HCT116 (cell line): ENCODE measurements around the gene TUBA4A. TPM values are rescaled to one million over a fixed set of nuclear protein-coding genes. Genes with fewer than 3 reads are reported as not detected.

Experiments
- ATAC-seq: fragments of 200-7000 bp; cut with Tn5 transposase; 2 replicates; pipeline ENCODE4 v1.9.1; 2020; ENCODE audit warnings: mild to moderate bottlenecking, moderate library complexity
- BruUV-seq: library from RNA; stranded (reverse); fragments of 400-500 nt; replicated peaks from 2 replicates; lab custom pipeline; 2021; lab: Mats Ljungman, UMichigan
- CTCF ChIA-PET: fragments of 300-600 bp; sonication (Branson Sonifier 250); formaldehyde crosslinking; loops from one replicate; lab custom pipeline; 2021; ENCODE audit warnings: antibody characterized with exemption; lab: Charles Lee
- POLR2A ChIA-PET: fragments of 300-600, 350-600 bp; sonication (Branson Sonifier 250); formaldehyde crosslinking; loops from one replicate; lab custom pipeline; 2021; ENCODE audit warnings: antibody characterized with exemption; lab: Charles Lee
- RAD21 ChIA-PET, 2 experiments: fragments of 300-600 bp; sonication (Branson Sonifier 250); formaldehyde crosslinking; loops; one replicate each; lab custom pipeline; 2023; ENCODE audit warnings: low total read pairs in 2 of 2; ENCODE audit not compliant: uncharacterized antibody in 2 of 2, unreplicated experiment in 2 of 2, low non-redundant PET in 1 of 2; lab: Charles Lee
- DNase-seq: peaks from one replicate; pipeline ENCODE4 v3.0.0-alpha.2; 2010; ENCODE audit warnings: low read depth, low spot score
- H2AFZ ChIP-seq: fragments of 200-600 bp; shearing (Covaris generic), sonication (generic); 2 replicates; pipeline ENCODE4 v1.6.1; 2017; ENCODE audit warnings: low read depth, mixed run types, mixed read lengths, antibody characterized with exemption, low read length; ENCODE audit not compliant: poor library complexity, severe bottlenecking
- H3K27ac ChIP-seq: 2 replicates; pipeline ENCODE4 v1.5.1; 2012; ENCODE audit warnings: low read depth, low read length
- H3K27me3 ChIP-seq: fragments of 200-600 bp; sonication (generic); 2 replicates; pipeline ENCODE4 v1.6.1; 2016; ENCODE audit warnings: mixed run types, low read length, mixed read lengths; ENCODE audit not compliant: insufficient read depth
- H3K36me3 ChIP-seq, 2 experiments: fragments of 200-500 bp in 1 of 2; fragments of 200-600 bp in 1 of 2; sonication (Bioruptor generic) in 1 of 2; sonication (generic) in 1 of 2; 2 replicates each; pipeline versions ENCODE4 v1.5.1 to v1.6.1; 2014 to 2016; ENCODE audit warnings: low read length in 2 of 2, inconsistent platforms in 1 of 2, mixed read lengths in 1 of 2, mixed run types in 1 of 2; ENCODE audit not compliant: insufficient read depth in 2 of 2, control insufficient read depth in 1 of 2
- H3K4me1 ChIP-seq, 2 experiments: fragments of 200-600 bp in 1 of 2; sonication (generic) in 1 of 2; 2 replicates each; pipeline versions ENCODE4 v1.5.1 to v1.6.1; 2012 to 2017; ENCODE audit warnings: low read length in 2 of 2, inconsistent platforms in 1 of 2, mild to moderate bottlenecking in 1 of 2, mixed read lengths in 1 of 2, mixed run types in 1 of 2, moderate library complexity in 1 of 2; ENCODE audit not compliant: insufficient read depth in 2 of 2, control insufficient read depth in 1 of 2
- H3K4me2 ChIP-seq: fragments of 200-600 bp; sonication (generic); 2 replicates; pipeline ENCODE4 v1.6.1; 2017; ENCODE audit warnings: mixed run types, low read length, mixed read lengths
- H3K4me3 ChIP-seq, 2 experiments: fragments of 200-600 bp in 1 of 2; sonication (generic) in 1 of 2; replicated peaks in 1 of 2; 2 replicates each; pipeline ENCODE4 v1.5.1; 2011 to 2016; ENCODE audit warnings: low read length in 2 of 2, control low read depth in 1 of 2, low read depth in 1 of 2, mild to moderate bottlenecking in 1 of 2, mixed read lengths in 1 of 2, mixed run types in 1 of 2
- H3K79me2 ChIP-seq: fragments of 200-600 bp; sonication (generic); 2 replicates; pipeline ENCODE4 v1.6.1; 2017; ENCODE audit warnings: mild to moderate bottlenecking, mixed run types, low read length, moderate library complexity, mixed read lengths; ENCODE audit not compliant: insufficient read depth
- H3K9ac ChIP-seq: fragments of 200-600 bp; sonication (generic); 2 replicates; pipeline ENCODE4 v1.6.1; 2016; ENCODE audit warnings: low read length, mixed read lengths
- H3K9me2 ChIP-seq: fragments of 200-600 bp; sonication (generic), shearing (Covaris generic); 2 replicates; pipeline ENCODE4 v1.6.1; 2017; ENCODE audit warnings: mixed run types, mild to moderate bottlenecking, moderate library complexity; ENCODE audit not compliant: insufficient read depth
- H3K9me3 ChIP-seq, 2 experiments: fragments of 200-500 bp in 1 of 2; fragments of 200-600 bp in 1 of 2; sonication (Bioruptor generic) in 1 of 2; sonication (generic) in 1 of 2; 2 replicates each; pipeline ENCODE4 v1.6.1; 2014 to 2017; ENCODE audit warnings: low read length in 2 of 2, mixed read lengths in 2 of 2, inconsistent platforms in 1 of 2, low read depth in 1 of 2, mild to moderate bottlenecking in 1 of 2, mixed run types in 1 of 2, moderate library complexity in 1 of 2; ENCODE audit not compliant: control insufficient read depth in 1 of 2, insufficient read depth in 1 of 2
- H4K20me1 ChIP-seq: fragments of 200-600 bp; sonication (generic), shearing (Covaris generic); 2 replicates; pipeline ENCODE4 v1.6.1; 2017; ENCODE audit warnings: mixed run types, mild to moderate bottlenecking, moderate library complexity; ENCODE audit not compliant: insufficient read depth
- CBX3 ChIP-seq: IDR thresholded peaks from 2 replicates; pipeline ENCODE4 v1.6.1; 2012; ENCODE audit warnings: low read depth
- CEBPB ChIP-seq: IDR thresholded peaks from 2 replicates; pipeline ENCODE4 v1.6.1; 2012; ENCODE audit warnings: low read depth
- EGR1 ChIP-seq: IDR thresholded peaks from 2 replicates; pipeline ENCODE4 v1.6.1; 2012; ENCODE audit warnings: low read depth
- ELF1 ChIP-seq: IDR thresholded peaks from 2 replicates; pipeline ENCODE4 v1.6.1; 2012; ENCODE audit warnings: low read depth, borderline replicate concordance
- EZH2 ChIP-seq: fragments of 200-600 bp; sonication (generic); IDR thresholded peaks from 2 replicates; pipeline ENCODE4 v1.6.1; 2017; ENCODE audit warnings: antibody characterized with exemption, mixed run types
- EZH2phosphoT487 ChIP-seq: fragments of 200-600 bp; IDR thresholded peaks from 2 replicates; pipeline ENCODE4 v1.6.1; 2018; ENCODE audit warnings: antibody characterized with exemption, borderline replicate concordance
- JUND ChIP-seq: IDR thresholded peaks from 2 replicates; pipeline ENCODE4 v1.6.1; 2012
- MAX ChIP-seq: IDR thresholded peaks from 2 replicates; pipeline ENCODE4 v1.6.1; 2012
- POLR2A ChIP-seq: IDR thresholded peaks from 2 replicates; pipeline ENCODE4 v1.7.0; 2011; ENCODE audit warnings: borderline replicate concordance; ENCODE audit not compliant: insufficient read depth, insufficient read length; ENCODE audit errors: extremely low read depth
- POLR2AphosphoS5 ChIP-seq: IDR thresholded peaks from 2 replicates; pipeline ENCODE4 v1.6.1; 2011; ENCODE audit warnings: mild to moderate bottlenecking, low read depth, low read length, moderate library complexity
- RAD21 ChIP-seq: IDR thresholded peaks from 2 replicates; pipeline ENCODE4 v1.6.1; 2012; ENCODE audit warnings: low read depth, mild to moderate bottlenecking
- SIN3A ChIP-seq: IDR thresholded peaks from 2 replicates; pipeline ENCODE4 v1.6.1; 2012; ENCODE audit warnings: low read depth
- SP1 ChIP-seq: IDR thresholded peaks from 2 replicates; pipeline ENCODE4 v1.6.1; 2012; ENCODE audit warnings: low read depth
- YY1 ChIP-seq: IDR thresholded peaks from 2 replicates; pipeline ENCODE4 v1.6.1; 2011; ENCODE audit warnings: low read length, low read depth, moderate library complexity, mild to moderate bottlenecking; ENCODE audit not compliant: insufficient replicate concordance; ENCODE audit errors: extremely low read depth
- ZNF274 ChIP-seq: fragments of 200-500 bp; sonication (Bioruptor generic); IDR thresholded peaks from 2 replicates; pipeline ENCODE4 v1.6.1; 2014; ENCODE audit warnings: mild to moderate bottlenecking, low read depth, low read length, inconsistent platforms
- intact Hi-C: fragments of 100-400 bp; cut with micrococcal nuclease; formaldehyde crosslinking; loops from 2 replicates; pipeline ENCODE4 v1.10.0; 2022
- total RNA-seq: library from RNA; stranded (reverse); gene quantifications from one replicate; pipeline ENCODE4 v1.2.1, GENCODE V29; 2021; ENCODE audit not compliant: unreplicated experiment
- TF ChIP-seq, protein P1 (sequence below): IDR thresholded peaks from 2 replicates; pipeline ENCODE4 v1.6.1; 2012

TUBA4A gene
- total RNA-seq, 1 experiment from 2014 or later = 32.7 TPM

DNA sequence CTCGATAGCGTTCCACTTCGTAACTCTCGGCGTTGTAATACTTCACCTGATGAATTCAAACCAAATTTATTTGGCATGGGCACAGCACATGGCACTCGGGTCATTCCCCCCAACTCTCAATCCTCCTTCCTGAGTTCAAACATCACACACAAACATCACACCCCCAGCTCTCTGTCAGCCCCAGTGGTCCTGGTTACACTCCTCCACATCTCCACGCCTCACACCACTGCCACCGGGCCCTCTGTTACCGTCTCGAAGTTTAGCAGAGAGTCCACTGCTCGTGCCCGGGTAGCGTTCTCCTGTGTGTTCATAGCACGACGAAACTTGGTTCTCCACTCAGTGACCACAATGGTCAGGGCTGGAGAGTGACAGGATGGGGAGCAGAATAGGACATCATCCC, 39.6 kb downstream of the TUBA4A start:
- TF ChIP-seq ZNF274 = no peak
- no peak for TF ChIP-seq MAX
- no peak for TF ChIP-seq EGR1
- no peak for TF ChIP-seq YY1
- no peak for TF ChIP-seq POLR2A
- TF ChIP-seq RAD21 = no peak
- TF ChIP-seq EZH2 = no peak
- no peak for TF ChIP-seq JUND
- TF ChIP-seq SP1 = no peak
- no peak for TF ChIP-seq CEBPB
- TF ChIP-seq ELF1 = no peak
- no peak for TF ChIP-seq EZH2phosphoT487
- TF ChIP-seq POLR2AphosphoS5 = no peak
- TF ChIP-seq SIN3A = no peak
- TF ChIP-seq CBX3 = no peak
- TF ChIP-seq, protein P1, sequence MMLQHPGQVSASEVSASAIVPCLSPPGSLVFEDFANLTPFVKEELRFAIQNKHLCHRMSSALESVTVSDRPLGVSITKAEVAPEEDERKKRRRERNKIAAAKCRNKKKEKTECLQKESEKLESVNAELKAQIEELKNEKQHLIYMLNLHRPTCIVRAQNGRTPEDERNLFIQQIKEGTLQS = no peak

More for the DNA sequence above, 39.6 kb downstream of the TUBA4A start:
- no peaks in the 10 kb centered on the region for H3K9me2 ChIP-seq
- no peaks in the 10 kb centered on the region for H3K79me2 ChIP-seq
- H2AFZ ChIP-seq = no peak overlapping the region
- intact Hi-C loops = no loop called here
- H3K4me2 ChIP-seq = no peak overlapping the region
- no peak overlapping the region for H3K4me3 ChIP-seq
- H3K9ac ChIP-seq = no peak overlapping the region
- no peaks in the 10 kb centered on the region for H3K27me3 ChIP-seq
- CTCF ChIA-PET = no interaction called here
- no peaks in the 10 kb centered on the region for H4K20me1 ChIP-seq
- no TSS peak for BruUV-seq
- POLR2A ChIA-PET = no interaction called here
- RAD21 ChIA-PET = no interaction called here
- H3K9me3 ChIP-seq = no peaks in the 10 kb centered on the region
- H3K36me3 ChIP-seq = peaks cover 2 to 17% of the 10 kb centered on the region in 2 experiments; a peak in 3 of 4 replicates
- no peak overlapping the region for H3K27ac ChIP-seq
- DNase-seq (no peak), ATAC-seq (no peak)
- peaks cover 6 to 30% of the 10 kb centered on the region in 2 experiments; a peak in 3 of 4 replicates for H3K4me1 ChIP-seq
